ENCODE results near the gene RNF157. TPM values are rescaled to one million over a fixed set of nuclear protein-coding genes. Genes with fewer than 3 reads are reported as not detected.
A peak's percentile ranks its signal among the peaks of the same experiment; 100 is the strongest.

RNF157 gene
- total RNA-seq, 1 experiment from 2014 or later = 11.2 TPM

GRCh38 chr17:76148015-76148326, 92.3 kb downstream of the RNF157 start:
- DNase-seq (ENCODE audit: low spot score) (no peak), ATAC-seq (no peak)
- Mint-ChIP-seq H3K27ac (no peak overlapping the region), H3K9me3 (no peaks in the 10 kb centered on the region), H3K27me3 (ENCODE audit: low read depth) (peaks cover 10% of the 10 kb centered on the region), H3K4me1 (peaks cover 53% of the 10 kb centered on the region), H3K36me3 (no peaks in the 10 kb centered on the region), H3K4me3 (no peak overlapping the region)
- CTCF ChIA-PET = interaction anchor here (0.6 to 1.2 kb wide), 4 partner anchors 9 to 27 kb away, joined by 3 to 5 read pairs (median 4); no protein-coding TSS in a partner anchor
- POLR2A ChIA-PET = interaction anchor here (0.7 kb wide), 1 partner anchor 360 kb away, joined by 9 read pairs; no protein-coding TSS in a partner anchor
- TF ChIP-seq AR (CRISPR knock-in tag; IDR thresholded peaks at IDR 0.05) = no peak
- TF ChIP-seq GABPB1 (CRISPR knock-in tag; IDR thresholded peaks at IDR 0.05) = no peak
- no peak for TF ChIP-seq ESRRA (CRISPR knock-in tag; IDR thresholded peaks at IDR 0.05; ENCODE audit: borderline replicate concordance)
- TF ChIP-seq RELA (CRISPR knock-in tag; IDR thresholded peaks at IDR 0.05; ENCODE audit: borderline replicate concordance) = no peak
- no peak for TF ChIP-seq ETV6 (CRISPR knock-in tag; IDR thresholded peaks at IDR 0.05)
- no peak for TF ChIP-seq ZNF423 (CRISPR knock-in tag; IDR thresholded peaks at IDR 0.05)

DNA sequence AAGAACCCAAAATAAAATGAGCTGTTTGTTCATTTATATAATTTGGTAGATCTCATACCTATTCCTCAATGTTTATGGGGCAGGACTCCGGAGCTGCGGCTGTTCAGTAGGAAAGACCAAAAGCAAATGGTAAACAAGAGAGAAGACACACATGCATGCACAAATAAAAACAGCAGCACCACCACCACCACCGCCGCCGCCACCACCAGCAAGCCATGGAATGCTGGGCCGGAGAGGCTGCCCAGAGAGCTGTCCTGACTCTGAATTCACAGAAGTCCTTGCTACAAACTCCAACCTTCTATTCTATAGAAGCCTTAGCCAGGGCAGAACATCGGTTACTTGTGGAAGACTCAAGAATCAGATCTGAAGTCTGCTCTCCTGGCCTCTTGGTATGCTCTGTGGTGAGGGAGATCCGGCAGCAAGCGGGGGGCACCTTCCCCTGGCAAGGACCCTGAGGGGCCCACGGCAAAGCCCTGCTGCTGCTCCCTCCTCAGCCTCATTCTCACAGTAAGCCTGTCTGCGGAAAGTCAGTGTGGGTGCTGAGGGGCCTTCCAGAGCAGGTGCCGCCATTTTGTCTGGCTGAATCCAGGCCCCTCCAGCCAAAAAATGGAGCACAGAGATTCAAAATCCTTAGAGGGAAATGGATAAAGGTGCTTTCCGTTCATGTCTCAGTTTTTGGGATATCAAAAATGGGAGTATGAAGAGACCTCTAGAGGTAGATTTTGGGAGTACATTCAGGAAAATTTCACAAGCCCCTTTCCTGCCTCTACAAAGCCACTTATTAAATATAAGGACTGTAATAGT, 92.9 kb downstream of the RNF157 start:
- TF ChIP-seq, protein P1, sequence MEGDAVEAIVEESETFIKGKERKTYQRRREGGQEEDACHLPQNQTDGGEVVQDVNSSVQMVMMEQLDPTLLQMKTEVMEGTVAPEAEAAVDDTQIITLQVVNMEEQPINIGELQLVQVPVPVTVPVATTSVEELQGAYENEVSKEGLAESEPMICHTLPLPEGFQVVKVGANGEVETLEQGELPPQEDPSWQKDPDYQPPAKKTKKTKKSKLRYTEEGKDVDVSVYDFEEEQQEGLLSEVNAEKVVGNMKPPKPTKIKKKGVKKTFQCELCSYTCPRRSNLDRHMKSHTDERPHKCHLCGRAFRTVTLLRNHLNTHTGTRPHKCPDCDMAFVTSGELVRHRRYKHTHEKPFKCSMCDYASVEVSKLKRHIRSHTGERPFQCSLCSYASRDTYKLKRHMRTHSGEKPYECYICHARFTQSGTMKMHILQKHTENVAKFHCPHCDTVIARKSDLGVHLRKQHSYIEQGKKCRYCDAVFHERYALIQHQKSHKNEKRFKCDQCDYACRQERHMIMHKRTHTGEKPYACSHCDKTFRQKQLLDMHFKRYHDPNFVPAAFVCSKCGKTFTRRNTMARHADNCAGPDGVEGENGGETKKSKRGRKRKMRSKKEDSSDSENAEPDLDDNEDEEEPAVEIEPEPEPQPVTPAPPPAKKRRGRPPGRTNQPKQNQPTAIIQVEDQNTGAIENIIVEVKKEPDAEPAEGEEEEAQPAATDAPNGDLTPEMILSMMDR (IDR thresholded peaks at IDR 0.05) = peak; percentile 50; the same call in 1 of the 2 replicates
- TF ChIP-seq ARID4B (CRISPR knock-in tag; IDR thresholded peaks at IDR 0.05; ENCODE audit: borderline replicate concordance) = no peak
- ATAC-seq (no peak), DNase-seq (ENCODE audit: low spot score) (no peak)
- Mint-ChIP-seq H3K4me3 (no peak overlapping the region), H3K36me3 (no peaks in the 10 kb centered on the region), H3K27me3 (ENCODE audit: low read depth) (peaks cover 16% of the 10 kb centered on the region), H3K27ac (no peak overlapping the region), H3K9me3 (no peaks in the 10 kb centered on the region), H3K4me1 (peaks cover 54% of the 10 kb centered on the region)
- POLR2A ChIA-PET = no interaction called here
- CTCF ChIA-PET = interaction anchor here (0.6 to 2.3 kb wide), 6 partner anchors 12 to 35 kb away, joined by 3 to 11 read pairs (median 4); no protein-coding TSS in a partner anchor

DNA sequence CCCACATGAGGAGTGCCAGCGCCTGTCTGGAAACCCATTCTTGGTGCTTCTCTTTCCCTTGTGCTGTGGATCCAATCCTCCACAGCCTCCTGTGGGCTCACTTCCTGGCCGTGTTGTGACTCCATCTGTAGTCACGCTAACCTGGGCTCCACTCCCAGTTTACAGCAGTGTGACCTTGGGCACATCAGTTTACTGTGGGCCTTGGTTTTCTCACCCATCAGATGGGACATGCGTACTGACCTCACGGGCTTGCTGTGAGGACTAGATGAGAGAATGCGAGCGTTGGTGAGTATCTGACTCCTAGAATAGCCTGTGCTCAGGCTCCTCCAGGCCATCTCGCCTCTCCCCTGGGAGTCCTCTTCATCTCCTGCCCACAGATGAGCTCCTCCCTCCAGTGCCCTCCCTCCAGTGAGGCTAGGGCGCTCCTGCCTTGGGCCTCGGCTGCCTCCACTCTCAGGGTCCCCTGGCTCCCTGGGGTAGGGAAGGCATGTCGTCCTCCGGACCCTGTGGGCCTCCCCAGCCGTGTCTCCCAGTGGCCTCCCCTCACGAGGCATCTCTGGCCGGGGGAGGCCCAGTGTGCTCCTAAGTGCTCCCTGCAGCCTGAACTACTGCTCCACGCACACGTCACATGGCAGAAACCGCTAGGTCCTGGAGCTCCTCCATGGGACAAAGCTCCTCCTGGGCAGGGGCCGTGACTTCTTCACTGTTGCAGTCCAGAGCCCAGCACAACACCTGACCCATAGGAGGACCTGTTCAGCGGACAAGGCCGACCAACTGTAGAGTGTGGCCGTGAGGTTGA, 94.0 kb downstream of the RNF157 start:
- no peaks in the 10 kb centered on the region for H3K9me3 Mint-ChIP-seq
- H3K4me3 Mint-ChIP-seq = no peak overlapping the region
- H3K27me3 Mint-ChIP-seq (ENCODE audit: low read depth) = peaks cover 25% of the 10 kb centered on the region
- no peaks in the 10 kb centered on the region for H3K36me3 Mint-ChIP-seq
- H3K4me1 Mint-ChIP-seq = peaks cover 61% of the 10 kb centered on the region
- ATAC-seq (no peak), DNase-seq (ENCODE audit: low spot score) (no peak)
- ChIA-PET POLR2A (no interaction called here), CTCF (interaction anchor here (0.6 to 7.0 kb wide), 10 partner anchors 10 to 133 kb away, joined by 3 to 41 read pairs (median 4); no protein-coding TSS in a partner anchor)
- no peak overlapping the region for H3K27ac Mint-ChIP-seq
- TF ChIP-seq PRRX2 (CRISPR knock-in tag; IDR thresholded peaks at IDR 0.05) = no peak
- TF ChIP-seq SP1 (CRISPR knock-in tag; conservative IDR thresholded peaks at IDR 0.05) = no peak
- TF ChIP-seq TCF7 (CRISPR knock-in tag; IDR thresholded peaks at IDR 0.05; ENCODE audit: low read depth) = no peak
- no peak for TF ChIP-seq ARID4B (CRISPR knock-in tag; IDR thresholded peaks at IDR 0.05; ENCODE audit: borderline replicate concordance)
- no peak for TF ChIP-seq ATF1 (CRISPR knock-in tag; IDR thresholded peaks at IDR 0.05)
- TF ChIP-seq TEAD4 (CRISPR knock-in tag; IDR thresholded peaks at IDR 0.05) = no peak
- TF ChIP-seq ZNF416 (CRISPR knock-in tag; IDR thresholded peaks at IDR 0.05) = no peak
- TF ChIP-seq SMAD4 (CRISPR knock-in tag; IDR thresholded peaks at IDR 0.05) = no peak
